ENCODE measurements around the gene SLC8A1. TPM values are rescaled to one million over a fixed set of nuclear protein-coding genes. Genes with fewer than 3 reads are reported as not detected.

Gene SLC8A1
- total and polyA plus RNA-seq, 2 donors: 26.9 to 280 TPM

DNA sequence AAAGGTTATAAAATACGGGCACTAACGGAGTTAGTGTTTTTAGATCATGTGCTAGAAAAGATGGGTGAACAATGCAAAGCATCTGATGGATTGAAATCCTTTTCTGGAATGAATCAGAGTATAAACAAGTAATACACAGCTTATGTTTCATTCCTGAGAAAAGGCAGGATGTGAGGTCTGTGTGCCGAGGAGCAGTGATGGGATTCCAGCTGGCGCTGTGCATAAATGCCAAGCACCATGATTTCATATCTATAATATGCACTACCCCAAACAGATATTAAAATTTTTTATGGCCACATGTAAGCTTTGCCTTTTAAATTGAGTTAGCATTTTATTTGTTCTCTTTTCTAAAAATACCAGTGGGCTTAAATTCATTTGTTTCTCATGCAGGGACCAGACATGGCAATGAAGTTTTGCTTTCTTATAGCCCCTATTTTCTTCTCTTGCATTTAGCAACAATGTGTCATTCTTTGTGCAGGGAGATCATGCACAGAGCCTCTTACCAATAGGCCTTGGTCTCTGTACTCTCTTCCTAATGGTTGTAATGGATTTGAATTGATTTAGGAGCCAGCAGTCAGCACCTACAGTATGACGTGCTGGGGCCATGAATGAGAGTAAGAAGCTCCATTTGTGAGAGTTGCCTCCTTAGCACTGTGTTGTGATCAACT lies 323.9 kb downstream of the SLC8A1 start:
- Histone ChIP-seq H3K27ac (ENCODE audit: low read depth) (no peak overlapping the region), H3K36me3 (ENCODE audit: insufficient read depth) (no peaks in the 10 kb centered on the region), H3K4me3 (ENCODE audit: low read depth, low read length) (no peak overlapping the region), H3K4me1 (ENCODE audit: insufficient read depth) (no peaks in the 10 kb centered on the region)
- WGBS: 38% methylated on average over 5 of the region's 5 CpGs
- no peak for DNase-seq (ENCODE audit: extremely low spot score)

DNA sequence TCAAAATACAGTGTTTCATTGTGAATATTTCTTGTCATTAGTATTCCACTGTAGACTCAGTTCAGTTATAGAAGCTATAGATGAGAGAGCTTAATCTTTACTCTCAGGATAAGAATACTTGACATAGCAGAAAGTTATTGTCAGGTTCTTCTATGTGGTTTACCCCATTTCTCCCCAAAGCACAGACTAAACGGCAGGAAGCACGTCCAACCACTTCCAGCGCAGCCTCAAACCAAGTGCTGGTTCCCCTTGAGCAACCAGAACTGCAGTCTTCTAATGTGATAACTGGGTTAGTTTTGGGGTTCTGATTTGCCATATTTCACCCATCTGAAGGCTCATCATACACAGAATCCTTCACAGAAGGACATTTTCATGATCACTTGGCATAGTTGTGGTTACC lies 324.7 kb downstream of the SLC8A1 start:
- Histone ChIP-seq H3K27ac (ENCODE audit: low read depth) (no peak overlapping the region), H3K36me3 (ENCODE audit: insufficient read depth) (no peaks in the 10 kb centered on the region), H3K4me3 (ENCODE audit: low read depth, low read length) (no peak overlapping the region), H3K4me1 (ENCODE audit: insufficient read depth) (no peaks in the 10 kb centered on the region)
- WGBS: 62% methylated on average over 3 of the region's 3 CpGs
- DNase-seq (ENCODE audit: extremely low spot score): no peak

DNA sequence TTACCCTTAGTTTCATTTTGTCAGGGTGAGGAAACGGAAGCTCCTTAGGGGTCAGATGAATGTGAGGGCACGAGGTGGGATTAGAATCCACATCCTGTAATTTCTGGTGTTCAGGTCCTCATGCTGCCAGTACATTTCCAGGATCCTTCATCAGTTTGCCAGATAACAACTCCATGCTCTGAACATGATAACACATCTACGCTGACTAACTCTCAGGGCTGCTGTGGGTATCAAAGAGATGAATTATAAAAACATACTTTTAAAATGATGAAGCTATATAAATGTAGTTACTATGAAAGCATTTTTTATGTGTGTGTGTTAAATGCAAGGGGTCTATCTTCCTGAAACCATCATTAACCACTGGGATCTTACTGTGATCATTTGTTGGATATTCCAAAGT lies 325.9 kb downstream of the SLC8A1 start:
- H3K4me1 ChIP-seq (ENCODE audit: insufficient read depth): no peaks in the 10 kb centered on the region
- WGBS: 81% methylated on average over 3 of the region's 3 CpGs

GRCh38 chr2:40123746-40124145 lies 328.1 kb downstream of the SLC8A1 start:
- Histone ChIP-seq H3K36me3 (ENCODE audit: insufficient read depth) (no peaks in the 10 kb centered on the region), H3K4me3 (ENCODE audit: low read depth, low read length) (no peak overlapping the region), H3K27ac (ENCODE audit: low read depth) (no peak overlapping the region), H3K4me1 (ENCODE audit: insufficient read depth) (no peaks in the 10 kb centered on the region)
- WGBS: 50% methylated on average over 3 of the region's 3 CpGs
- DNase-seq (ENCODE audit: extremely low spot score): no peak

More for the DNA sequence above, 325.9 kb downstream of the SLC8A1 start:
- no peak overlapping the region for H3K27ac ChIP-seq (ENCODE audit: low read depth)
- H3K36me3 ChIP-seq (ENCODE audit: insufficient read depth): no peaks in the 10 kb centered on the region
- DNase-seq (ENCODE audit: extremely low spot score): no peak
- no peak overlapping the region for H3K4me3 ChIP-seq (ENCODE audit: low read depth, low read length)

DNA sequence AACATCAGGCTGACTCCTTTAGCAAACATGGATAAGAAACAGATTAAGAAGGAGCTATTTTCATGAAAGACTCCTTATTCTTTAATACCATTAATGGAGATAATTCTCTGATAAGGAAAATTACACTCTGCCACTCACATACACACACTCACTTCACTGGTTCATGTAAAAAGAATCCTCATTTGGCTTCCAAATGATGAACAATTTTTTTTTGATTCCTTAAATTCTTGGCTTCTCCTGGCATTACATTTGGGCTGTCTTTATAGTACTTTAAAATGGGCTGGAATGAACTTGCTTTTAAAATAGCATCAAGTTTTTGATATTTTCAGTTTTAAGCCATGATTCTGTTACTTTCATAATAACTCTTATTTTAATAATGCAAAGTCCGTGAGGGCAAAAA lies 328.6 kb downstream of the SLC8A1 start:
- H3K27ac ChIP-seq (ENCODE audit: low read depth): no peak overlapping the region
- 47% methylated on average over 1 of the region's 1 CpG for WGBS
- H3K36me3 ChIP-seq (ENCODE audit: insufficient read depth): no peaks in the 10 kb centered on the region
- DNase-seq (ENCODE audit: extremely low spot score): no peak
- H3K4me3 ChIP-seq (ENCODE audit: low read depth, low read length): no peak overlapping the region
- H3K4me1 ChIP-seq (ENCODE audit: insufficient read depth): no peaks in the 10 kb centered on the region

DNA sequence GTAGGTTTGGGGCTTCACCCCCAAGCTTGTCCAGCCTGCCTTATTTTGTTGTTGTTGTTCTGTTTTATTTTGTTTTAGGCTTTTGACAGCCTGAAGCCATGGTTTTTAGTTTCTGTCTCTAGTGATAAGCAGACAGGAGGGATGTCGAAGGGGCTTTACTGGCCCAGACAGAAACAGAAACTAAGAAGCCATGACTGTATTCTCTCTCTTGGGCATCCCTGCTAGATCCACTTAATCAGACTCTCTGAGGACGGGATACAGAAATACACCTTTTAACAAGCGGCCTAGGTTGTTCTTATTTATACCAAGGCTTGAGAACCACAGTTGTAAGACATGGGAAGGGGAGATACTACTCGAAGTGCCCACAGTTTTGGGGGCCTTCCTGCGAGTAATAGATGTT lies 330.9 kb downstream of the SLC8A1 start:
- Histone ChIP-seq H3K4me1 (ENCODE audit: insufficient read depth) (no peaks in the 10 kb centered on the region), H3K36me3 (ENCODE audit: insufficient read depth) (no peaks in the 10 kb centered on the region), H3K27ac (ENCODE audit: low read depth) (no peak overlapping the region), H3K4me3 (ENCODE audit: low read depth, low read length) (no peak overlapping the region)
- 89% methylated on average over 5 of the region's 5 CpGs for WGBS
- DNase-seq (ENCODE audit: extremely low spot score): no peak

DNA sequence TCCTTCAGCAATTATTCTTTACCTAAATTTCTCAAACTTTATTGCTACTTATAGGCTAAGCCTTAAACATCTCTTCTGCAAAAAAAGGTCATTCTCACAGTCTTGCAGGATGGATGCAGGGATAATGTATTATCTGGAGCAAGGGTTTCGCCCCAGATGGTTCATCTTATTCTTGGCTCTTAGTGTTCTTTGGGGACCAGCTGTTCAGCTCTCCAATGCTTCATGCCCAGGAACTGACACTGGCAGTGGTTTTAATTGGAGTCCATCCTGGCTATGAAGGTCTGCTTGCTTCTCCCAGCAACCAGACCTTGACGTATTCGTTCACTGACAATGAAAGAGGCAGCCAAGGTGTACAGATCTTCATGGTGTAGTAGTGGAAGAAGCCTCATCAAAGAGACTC lies 331.9 kb downstream of the SLC8A1 start:
- Histone ChIP-seq H3K27ac (ENCODE audit: low read depth) (no peak overlapping the region), H3K4me1 (ENCODE audit: insufficient read depth) (no peaks in the 10 kb centered on the region), H3K4me3 (ENCODE audit: low read depth, low read length) (no peak overlapping the region), H3K36me3 (ENCODE audit: insufficient read depth) (no peaks in the 10 kb centered on the region)
- 94% methylated on average over 3 of the region's 3 CpGs for WGBS
- DNase-seq (ENCODE audit: extremely low spot score): no peak

GRCh38 chr2:40118622-40119021 lies 333.3 kb downstream of the SLC8A1 start:
- H3K27ac ChIP-seq (ENCODE audit: low read depth): no peak overlapping the region
- no peaks in the 10 kb centered on the region for H3K4me1 ChIP-seq (ENCODE audit: insufficient read depth)
- no peak for DNase-seq (ENCODE audit: extremely low spot score)
- no peak overlapping the region for H3K4me3 ChIP-seq (ENCODE audit: low read depth, low read length)
- WGBS: 98% methylated on average over 3 of the region's 3 CpGs
- no peaks in the 10 kb centered on the region for H3K36me3 ChIP-seq (ENCODE audit: insufficient read depth)

DNA sequence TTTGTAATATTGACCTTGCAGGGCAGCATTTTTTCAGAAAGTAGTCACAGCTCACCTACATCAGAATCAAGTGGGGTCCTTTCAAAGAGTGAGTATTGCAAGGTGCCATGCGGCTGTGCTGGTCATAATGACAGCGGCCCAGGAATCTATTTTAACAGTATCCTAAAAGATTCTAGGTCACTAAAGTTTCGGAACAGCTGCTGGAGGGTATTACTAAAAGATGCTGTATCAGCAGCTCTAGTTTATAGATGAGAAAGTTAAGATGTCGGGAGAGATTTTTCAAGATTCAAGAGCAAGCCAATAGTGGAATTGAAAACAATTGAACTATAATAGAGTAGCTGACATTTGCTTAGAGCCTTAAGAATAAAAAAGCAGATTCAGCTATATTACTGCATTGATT lies 336.0 kb downstream of the SLC8A1 start:
- H3K27ac ChIP-seq (ENCODE audit: low read depth): no peak overlapping the region
- H3K36me3 ChIP-seq (ENCODE audit: insufficient read depth): no peaks in the 10 kb centered on the region
- H3K4me1 ChIP-seq (ENCODE audit: insufficient read depth): no peaks in the 10 kb centered on the region
- no peak for DNase-seq (ENCODE audit: extremely low spot score)
- no peak overlapping the region for H3K4me3 ChIP-seq (ENCODE audit: low read depth, low read length)
- WGBS: 89% methylated on average over 4 of the region's 4 CpGs

GRCh38 chr2:40115348-40115747 lies 336.5 kb downstream of the SLC8A1 start:
- H3K36me3 ChIP-seq (ENCODE audit: insufficient read depth): no peaks in the 10 kb centered on the region
- 97% methylated on average over 12 of the region's 12 CpGs for WGBS
- no peak overlapping the region for H3K27ac ChIP-seq (ENCODE audit: low read depth)
- no peak for DNase-seq (ENCODE audit: extremely low spot score)
- no peak overlapping the region for H3K4me3 ChIP-seq (ENCODE audit: low read depth, low read length)
- H3K4me1 ChIP-seq (ENCODE audit: insufficient read depth): no peaks in the 10 kb centered on the region

GRCh38 chr2:40113997-40114396 lies 337.9 kb downstream of the SLC8A1 start:
- no peaks in the 10 kb centered on the region for H3K36me3 ChIP-seq (ENCODE audit: insufficient read depth)
- H3K4me3 ChIP-seq (ENCODE audit: low read depth, low read length): no peak overlapping the region
- no peak for DNase-seq (ENCODE audit: extremely low spot score)
- H3K4me1 ChIP-seq (ENCODE audit: insufficient read depth): no peaks in the 10 kb centered on the region
- 91% methylated on average over 4 of the region's 4 CpGs for WGBS
- H3K27ac ChIP-seq (ENCODE audit: low read depth): no peak overlapping the region

DNA sequence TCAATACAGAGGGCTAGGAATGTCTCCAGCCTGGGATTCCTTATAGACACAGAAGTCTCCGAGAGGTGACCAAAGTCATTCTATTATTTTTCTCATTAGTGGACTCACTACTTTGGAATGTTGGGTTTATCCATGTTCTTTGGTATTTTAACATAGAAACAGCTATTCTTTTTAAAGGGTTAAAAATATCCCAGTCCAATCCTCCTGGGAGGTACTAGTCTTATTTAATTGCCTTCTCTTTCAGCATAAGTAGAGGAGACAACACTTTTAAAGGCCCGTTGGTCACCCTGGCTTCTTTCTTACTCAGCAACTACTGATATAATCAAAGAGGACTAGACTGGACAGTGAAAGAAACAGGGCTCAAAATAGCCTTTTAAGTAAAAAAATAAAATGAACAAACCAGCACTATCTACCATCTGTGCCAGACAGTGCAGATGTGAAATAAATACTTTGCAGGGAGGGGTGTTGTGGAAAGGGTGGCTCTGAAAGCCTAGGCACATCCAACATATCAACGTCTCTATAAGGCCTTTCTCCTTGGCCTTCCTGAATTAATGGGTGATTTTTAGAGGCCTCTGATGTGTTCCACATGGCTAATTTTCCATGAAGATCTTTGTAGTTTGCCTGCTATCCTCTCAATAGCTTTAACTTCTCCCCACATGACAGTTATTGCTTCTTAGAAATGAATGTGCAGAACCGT lies 338.5 kb downstream of the SLC8A1 start:
- no peak for DNase-seq (ENCODE audit: extremely low spot score)
- 57% methylated on average over 4 of the region's 4 CpGs for WGBS
- Histone ChIP-seq H3K4me1 (ENCODE audit: insufficient read depth) (no peaks in the 10 kb centered on the region), H3K36me3 (ENCODE audit: insufficient read depth) (no peaks in the 10 kb centered on the region), H3K4me3 (ENCODE audit: low read depth, low read length) (no peak overlapping the region), H3K27ac (ENCODE audit: low read depth) (no peak overlapping the region)

DNA sequence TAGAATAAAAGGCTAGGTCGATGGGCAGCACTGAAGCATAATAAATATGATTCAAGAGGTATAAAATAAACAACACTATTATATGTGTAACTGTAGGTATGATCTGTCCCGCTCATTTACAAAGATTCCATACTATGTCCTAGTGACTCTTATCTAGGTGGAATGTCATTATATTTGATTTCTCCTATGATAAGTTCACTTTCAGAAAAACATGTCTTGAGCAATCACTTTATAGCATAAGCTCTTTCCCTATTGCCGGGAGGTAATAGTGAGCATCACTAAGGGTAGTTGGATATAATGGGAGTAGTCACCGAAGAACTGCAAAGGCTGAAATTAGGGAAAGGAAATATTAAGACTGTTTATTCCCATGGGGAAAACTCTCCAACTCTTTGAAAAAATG lies 342.5 kb downstream of the SLC8A1 start:
- no peak overlapping the region for H3K4me3 ChIP-seq (ENCODE audit: low read depth, low read length)
- WGBS: 88% methylated on average over 4 of the region's 4 CpGs
- no peak overlapping the region for H3K27ac ChIP-seq (ENCODE audit: low read depth)
- no peaks in the 10 kb centered on the region for H3K36me3 ChIP-seq (ENCODE audit: insufficient read depth)
- no peaks in the 10 kb centered on the region for H3K4me1 ChIP-seq (ENCODE audit: insufficient read depth)
- no peak for DNase-seq (ENCODE audit: extremely low spot score)

GRCh38 chr2:40108851-40109250 lies 343.0 kb downstream of the SLC8A1 start:
- no peak overlapping the region for H3K27ac ChIP-seq (ENCODE audit: low read depth)
- H3K4me1 ChIP-seq (ENCODE audit: insufficient read depth): no peaks in the 10 kb centered on the region
- no peaks in the 10 kb centered on the region for H3K36me3 ChIP-seq (ENCODE audit: insufficient read depth)
- DNase-seq (ENCODE audit: extremely low spot score): no peak
- no peak overlapping the region for H3K4me3 ChIP-seq (ENCODE audit: low read depth, low read length)
- WGBS: 74% methylated on average over 4 of the region's 4 CpGs

Measured in urinary bladder (tissue), 4 donors.